ENCODE measurements around the gene FAM170B.

FAM170B gene

DNA sequence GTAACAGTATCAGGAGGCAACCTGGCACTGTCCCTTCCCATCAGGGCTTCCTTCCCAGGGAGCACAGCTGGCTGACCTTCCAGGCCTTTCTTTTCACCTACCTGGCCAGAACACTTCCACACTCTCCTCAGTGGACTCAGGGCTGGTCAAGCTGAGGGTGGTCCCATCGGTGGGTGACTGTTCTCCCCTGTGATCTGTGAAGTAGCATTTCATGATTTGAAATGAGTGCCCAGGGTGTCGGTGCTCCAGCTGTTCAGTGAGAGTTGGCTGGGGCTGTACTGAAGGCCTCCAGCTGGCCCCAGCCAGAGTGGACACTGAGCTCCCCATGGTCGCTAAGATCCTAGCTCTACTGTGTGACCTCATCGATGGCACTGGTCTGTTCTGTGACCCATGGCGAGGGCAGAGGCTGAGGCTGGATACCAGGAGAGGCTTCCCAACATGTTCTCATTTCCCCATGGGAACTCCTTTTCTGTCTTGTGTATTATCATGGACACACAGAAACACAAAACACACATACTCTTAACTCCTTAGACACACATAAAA is at the start of gene FAM170B:
FAM170B (minus strand) TSS at position 316 of the 543 bp plus-strand sequence; CDS start at position 213, 103 bp downstream.
- no peak for DNase-seq

DNA sequence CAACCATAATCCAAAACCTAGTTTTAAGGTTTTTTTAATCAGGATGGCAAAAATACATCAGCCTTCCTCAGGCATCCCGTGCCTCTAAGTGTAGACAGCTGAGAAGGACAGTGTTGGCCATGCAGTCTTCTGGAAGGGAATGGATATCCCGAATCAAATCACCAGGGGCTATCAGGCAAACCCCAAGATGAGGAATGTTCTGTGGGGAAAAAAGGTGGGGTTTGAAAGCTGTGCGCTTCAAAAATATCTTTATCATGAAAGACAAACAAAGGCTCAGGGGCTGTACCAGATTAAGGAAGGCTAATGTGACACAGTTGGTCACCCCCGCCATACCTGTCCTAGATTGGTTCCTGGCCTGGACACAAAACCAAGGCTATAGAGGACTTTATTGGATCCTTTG is 49.0 kb upstream of the FAM170B start:
- DNase-seq: no peak

DNA sequence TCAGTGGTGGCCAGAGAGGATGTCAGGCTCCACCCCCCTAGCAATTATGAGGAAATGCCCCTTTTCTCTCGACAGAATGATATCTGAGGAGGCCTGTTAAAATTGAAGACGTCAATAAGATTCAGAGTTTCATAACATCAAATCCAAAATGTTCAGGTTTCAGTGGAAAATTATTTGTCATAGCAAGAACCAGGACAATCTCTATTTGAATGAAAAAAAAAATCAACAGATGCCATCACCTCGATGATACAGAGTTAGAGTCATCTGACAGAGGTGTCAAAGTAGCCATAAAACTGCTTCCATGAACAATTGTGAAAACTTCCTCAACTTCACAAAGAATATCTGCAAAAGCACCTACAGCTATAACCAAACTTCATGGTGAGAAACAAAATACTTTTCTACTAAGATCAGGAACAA is 46.6 kb upstream of the FAM170B start:
- DNase-seq: no peak

DNA sequence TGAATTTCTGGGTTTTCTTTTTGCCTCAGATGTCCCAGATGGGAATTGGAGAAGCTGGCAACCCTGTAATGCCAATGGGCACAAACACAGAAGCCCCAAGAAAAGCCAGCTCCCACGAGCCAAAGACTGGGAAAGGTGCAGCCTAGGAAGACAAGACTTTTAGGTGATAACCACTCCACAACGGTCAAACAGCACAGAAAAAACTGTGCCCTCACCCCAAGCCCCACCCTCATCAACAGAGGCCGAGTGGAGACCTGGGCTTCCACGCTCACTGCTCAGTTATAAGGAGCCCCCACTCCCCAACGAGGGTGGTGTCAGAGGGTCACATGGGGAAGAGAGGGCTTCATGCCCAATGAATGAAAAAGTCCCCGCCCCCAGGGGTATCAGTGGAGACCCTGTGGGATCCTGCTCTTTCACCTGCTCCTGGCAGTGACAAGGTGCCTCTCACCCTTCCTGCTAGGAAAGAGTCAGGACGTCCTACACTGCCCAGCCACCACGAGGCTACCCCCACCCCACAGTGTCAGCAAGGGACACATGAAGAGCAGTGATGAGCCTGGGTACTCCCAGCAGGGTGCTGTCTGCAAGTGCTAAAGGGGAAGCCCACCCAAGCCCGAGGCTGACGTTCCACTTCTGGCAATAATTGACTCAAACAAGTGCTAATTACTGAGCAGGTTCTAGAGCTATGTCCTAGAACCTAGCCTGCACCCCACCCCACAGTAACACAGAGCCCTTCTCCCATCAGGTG is 46.0 kb upstream of the FAM170B start:
- no peak for DNase-seq

DNA sequence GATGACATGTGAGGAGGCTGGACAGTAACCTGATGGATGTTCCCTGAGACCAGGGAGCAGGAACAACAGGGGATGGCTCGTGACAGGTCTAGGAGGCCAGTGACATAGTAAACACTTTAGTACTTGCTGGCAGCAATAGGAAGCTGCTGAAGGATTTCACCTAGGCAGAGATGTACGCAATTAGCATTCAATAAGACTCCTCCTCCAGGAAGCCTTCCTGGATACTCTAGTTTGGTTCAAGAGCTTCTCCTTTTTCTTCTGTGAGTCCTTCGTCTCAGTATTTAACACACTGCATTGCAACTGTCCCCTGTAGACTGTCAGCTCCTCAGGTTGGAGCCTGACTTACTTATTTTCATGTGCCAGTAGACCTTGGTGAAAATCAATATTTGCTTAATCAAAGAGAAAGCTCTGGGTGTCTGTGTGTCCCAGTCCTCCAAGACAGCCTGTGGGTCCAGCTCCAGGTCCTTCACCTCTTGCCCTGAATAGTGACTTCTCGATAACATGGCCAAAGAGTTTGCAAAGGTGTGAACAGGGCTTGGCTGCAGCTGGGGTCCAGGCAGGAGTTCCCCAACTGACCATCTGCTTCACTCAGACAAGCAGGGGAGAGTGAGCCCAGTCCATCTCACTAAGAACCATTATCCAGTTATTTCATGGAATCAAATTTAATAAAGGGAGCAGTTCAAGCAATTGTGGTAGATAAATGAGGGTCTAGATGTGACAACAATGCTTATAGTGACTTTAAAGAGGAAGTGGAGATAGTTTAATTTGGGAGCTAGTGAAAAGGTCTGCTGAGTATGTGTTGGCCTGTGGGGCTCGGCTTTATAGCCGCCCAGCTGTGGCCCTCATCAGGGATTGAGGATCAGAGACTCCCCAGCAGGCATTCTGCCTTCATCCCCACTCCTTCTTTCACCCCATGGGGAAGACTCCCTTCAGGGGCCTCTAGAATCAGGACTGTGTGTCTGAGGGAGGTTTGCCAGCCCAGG is 45.0 kb upstream of the FAM170B start:
- DNase-seq: no peak

DNA sequence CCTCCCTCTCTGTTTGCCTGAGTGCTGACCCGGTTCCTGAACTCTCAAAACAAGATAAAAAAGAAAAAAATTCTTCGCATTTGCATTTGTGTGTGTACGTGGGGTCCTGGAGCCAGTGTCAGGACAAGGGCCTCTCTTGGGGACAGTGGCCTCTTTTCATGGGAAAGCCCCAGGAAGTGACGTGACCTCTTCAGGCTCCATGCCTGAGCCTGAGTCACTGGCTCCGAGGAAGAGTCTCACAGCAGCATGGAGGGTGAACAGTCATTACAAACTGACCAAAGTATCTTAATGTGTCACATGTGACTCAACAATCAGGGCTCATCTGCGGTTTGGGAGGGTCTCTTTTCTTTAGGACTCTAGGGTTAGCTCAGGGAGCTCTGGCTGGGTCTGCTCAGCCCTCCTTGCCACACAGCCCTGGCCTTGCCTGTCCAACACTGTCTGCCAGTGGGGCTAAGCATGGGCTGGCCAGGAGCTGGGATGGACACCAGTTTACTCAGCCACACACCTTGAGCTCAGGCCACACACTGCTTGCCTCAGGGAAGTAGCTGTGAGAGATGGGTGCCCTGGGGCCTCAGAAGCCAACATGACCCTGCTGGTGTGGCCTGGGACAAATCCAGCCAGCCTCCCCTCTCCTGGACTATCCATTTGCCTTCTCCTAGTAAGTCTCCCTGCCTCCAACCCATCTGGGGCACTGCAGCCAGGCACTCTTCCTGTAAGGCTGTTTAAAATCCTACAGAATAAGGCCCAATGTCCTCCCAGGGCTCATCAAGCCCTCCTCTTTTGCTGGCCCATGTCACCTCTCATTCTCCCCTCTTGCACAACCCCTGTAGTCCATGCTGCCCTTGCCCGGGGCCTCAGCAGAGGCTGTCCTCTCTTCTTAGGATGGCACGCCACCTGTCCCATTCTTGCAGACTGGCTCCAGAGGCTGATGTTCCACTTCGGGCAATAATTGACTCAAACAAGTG is 43.9 kb upstream of the FAM170B start:
- peak in 24 of 56 donors; percentile 14 to 81 (median 37) for DNase-seq

DNA sequence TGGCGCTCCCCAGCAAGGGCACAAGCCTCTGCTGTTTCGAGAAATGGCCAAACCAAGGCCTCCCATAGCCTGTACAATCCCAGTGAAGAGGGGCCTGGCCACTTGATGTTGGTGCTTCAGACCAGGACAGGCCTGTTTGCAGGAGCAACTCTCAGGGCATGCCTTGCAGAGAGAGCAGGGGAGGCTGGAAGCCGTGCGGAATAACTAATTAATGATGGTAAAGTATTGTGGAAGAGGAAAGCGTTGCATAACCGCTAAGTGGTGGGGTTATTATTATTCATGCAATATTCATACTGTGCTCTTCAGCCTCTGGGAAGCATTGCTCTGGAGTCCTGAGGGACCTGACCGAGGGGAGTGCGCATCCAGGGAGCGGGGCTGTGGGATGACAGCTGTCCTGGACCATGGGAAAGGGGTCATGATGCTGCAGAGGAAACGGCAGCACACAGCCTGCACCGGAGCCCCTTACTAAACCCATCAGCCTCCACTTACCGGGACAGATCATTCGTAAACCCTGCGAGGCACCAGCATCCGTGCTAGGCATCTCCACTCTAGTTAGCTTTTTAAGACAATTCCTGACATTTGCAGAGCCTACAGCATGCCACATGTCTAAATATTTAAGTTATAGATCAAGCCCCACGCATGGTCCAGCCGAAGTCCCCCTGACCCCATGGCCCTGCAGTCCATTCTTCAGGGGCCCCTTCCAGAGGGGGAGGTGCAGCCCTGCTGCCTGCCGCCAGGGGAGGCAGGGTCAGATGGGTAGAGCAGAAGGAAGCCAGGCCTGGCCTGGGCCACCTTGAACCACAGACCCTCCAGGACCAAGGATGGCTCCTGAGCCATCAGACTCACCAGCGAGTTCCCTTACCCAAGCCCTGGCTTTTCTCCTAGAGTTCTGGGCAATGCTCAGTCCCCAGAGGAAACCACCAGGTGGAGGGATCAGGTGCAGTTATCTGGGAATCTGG is 42.8 kb upstream of the FAM170B start:
- no peak for DNase-seq

DNA sequence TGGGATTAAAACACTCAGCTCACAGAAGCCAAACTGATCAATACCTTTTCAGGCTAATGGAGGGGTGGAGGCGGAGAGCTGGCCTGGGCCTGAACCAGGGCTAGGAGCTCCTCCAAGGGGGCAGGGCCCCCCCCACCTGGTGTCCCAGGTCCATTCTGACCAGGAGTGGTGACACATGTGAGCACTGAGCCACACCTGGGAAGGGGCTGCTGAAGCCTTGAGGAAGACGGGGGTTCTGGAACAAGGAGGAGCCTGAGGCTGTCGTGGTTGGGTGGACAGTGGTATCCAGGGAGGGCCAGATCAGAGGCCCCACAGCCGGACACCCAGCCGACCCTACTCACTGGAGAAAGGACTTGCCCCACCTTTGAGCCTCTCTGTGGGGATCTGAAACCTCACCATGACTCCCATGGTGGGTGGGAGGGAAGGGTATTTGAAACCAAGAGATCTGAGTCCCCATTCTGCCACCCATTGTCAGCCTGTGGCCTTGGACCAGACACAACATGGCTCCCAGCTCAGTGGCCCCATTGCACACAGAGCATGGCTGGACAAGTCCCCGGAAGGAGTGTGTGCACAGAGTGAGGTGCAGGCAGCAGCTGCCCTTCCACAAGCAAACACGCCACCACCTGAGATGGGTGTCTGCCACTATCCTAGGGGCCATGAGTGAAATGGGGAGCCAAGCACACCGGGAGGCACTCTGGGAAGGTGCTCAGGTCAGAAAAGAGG is 41.9 kb upstream of the FAM170B start:
- no peak for DNase-seq

DNA sequence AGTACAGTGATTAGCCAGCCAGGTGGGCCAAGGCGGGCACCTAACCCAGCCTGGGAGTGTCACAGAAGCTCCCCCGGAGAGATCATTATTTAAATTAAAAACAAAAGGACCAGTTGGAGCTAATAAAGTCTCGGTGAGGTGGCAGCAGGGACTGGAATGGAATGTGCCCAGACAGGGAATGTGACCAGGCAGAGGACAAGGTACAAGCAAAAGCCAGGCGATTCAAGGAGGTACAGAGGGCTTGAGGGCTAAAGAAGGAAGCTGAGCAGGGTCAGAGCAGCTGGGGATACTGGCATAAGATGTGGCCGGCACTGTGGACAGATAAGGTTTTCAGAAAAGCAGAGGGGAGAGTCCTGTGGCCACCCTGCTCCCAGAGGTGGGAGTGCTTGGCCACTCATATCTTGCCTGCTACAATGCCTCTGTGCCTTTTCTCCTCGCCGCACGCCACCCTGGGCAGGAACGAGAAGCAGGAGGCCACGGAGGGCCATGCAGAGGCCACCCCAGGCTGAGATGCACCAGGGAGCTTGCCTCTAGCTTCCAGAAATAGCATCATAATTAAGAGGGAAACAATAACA is 41.2 kb upstream of the FAM170B start:
- DNase-seq: no peak

DNA sequence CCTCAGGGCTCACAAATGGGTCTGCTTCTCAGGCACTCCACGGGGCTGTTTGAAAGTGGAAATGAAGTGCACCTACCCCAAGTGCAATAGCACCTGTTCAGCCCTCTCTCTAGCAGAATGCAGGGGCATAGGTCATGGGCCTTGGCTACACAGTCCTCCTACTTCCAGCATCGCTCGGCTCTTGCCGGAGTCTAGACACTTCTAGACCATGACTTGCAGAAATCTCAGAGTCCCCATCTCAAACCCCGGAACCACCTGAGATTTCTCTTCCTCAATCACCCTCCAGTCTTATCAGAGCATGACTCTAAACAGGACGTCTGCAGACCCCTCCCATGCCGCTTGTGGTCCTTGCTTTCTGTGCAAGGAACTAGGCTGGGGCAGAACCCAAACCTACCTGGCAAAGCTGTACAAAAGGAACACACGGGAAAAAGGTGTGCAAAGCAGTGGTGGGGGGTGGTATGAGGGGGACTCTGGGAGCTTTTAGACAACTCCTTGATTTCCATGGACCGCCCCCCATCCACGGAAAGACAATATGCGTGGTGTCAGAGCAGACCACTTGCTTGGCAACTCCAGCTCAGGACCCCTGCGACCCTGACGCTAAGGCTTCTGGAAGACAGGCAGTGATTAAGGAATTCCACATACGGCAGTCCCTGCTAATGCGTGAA is 40.6 kb upstream of the FAM170B start:
- DNase-seq: no peak

DNA sequence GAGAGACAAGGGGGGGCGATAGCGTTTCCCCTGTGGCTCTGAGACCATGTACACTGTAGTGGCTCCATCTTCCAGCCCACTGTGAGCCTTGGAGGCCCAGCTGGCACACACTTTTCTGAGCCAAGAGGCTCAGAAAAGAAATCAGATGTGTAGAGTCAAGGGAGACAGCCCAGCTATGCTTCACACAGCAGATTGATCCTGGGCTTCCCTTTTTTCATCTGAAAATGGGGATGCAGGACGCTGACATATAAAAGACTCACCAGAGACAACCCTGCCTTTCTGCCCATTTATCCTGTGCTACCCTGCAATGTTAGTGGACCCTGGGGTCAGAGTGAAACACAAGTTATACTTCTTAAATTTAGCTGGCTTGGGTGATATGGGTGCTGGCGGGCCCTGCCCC is 40.0 kb upstream of the FAM170B start:
- no peak for DNase-seq

DNA sequence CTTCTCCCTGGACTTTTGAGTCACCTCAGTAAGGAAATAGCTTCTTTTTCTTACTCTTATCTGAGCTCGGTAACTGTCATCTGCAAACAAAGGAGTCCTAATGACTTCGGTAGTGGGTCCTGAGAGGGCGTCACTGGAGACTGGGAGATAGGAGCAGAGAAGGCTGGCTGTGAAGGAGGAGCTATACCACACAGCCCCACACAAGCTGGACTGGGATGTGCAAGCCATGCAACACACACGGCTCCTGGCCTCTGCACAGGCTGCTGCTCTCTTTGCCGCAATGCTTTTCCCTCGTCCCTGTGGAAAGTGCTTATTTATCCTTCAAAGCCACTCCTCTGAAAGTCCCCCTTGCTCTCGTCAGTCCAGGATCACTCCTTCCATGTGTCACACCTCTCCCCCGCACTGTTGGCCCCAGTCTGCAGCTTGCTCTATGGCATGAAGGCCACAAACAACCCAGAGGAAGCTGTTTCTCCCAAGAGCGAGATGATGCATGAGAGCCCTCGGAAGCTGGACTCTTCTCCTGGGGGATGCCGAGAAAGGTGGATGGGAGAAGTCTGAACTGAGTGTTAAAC is 39.5 kb upstream of the FAM170B start:
- no peak for DNase-seq

DNA sequence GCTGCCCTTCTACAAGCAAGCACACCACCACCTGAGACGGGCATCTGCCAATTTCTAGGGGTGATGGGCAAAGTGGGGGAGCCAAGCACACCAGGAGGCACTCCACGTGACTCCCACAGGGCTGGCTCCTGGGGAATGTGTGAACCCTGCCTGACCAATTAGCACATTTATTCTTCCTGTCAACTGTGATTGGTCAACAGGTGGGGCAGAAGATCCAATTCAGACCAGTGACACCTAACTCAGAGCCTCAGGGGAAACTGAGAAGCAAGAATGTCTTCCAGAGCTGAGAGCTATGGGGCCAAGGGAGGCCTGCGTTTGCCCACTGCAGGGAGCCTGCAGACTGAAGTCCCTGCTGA is 38.9 kb upstream of the FAM170B start:
- DNase-seq: no peak

DNA sequence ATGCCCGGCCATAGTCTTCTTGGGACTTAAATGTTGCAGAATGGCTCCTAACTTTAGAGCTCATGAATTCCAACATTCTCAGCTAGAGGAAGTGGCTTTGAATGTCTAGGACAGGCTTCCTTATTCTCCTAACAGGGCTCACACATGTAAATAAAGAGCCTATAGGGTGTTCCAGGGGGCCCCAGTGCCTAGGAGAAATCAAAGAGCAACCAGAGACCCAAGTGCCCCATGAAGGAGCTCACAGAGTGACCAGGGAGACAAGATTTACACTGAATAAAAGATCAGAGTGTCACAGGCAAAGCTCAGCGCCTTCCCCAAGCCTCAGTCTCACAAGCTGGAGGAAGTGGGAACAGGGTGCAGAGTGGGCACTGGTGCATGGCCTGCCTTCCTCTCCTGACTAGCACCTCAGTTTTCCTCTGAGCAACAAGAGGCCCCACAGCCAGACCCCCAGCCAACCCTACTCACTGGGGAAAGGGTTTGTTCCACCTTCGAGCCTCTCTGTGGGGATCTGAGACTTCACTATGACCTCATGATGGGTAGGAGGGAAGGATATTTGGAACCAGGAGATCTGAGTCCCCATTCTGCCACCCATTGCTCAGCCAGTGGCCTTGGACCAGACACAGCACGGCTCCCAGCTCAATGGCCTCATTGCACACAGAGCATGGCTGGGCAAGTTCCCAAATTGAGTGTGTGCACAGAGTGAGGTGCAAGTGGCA is 38.4 kb upstream of the FAM170B start:
- DNase-seq: no peak

DNA sequence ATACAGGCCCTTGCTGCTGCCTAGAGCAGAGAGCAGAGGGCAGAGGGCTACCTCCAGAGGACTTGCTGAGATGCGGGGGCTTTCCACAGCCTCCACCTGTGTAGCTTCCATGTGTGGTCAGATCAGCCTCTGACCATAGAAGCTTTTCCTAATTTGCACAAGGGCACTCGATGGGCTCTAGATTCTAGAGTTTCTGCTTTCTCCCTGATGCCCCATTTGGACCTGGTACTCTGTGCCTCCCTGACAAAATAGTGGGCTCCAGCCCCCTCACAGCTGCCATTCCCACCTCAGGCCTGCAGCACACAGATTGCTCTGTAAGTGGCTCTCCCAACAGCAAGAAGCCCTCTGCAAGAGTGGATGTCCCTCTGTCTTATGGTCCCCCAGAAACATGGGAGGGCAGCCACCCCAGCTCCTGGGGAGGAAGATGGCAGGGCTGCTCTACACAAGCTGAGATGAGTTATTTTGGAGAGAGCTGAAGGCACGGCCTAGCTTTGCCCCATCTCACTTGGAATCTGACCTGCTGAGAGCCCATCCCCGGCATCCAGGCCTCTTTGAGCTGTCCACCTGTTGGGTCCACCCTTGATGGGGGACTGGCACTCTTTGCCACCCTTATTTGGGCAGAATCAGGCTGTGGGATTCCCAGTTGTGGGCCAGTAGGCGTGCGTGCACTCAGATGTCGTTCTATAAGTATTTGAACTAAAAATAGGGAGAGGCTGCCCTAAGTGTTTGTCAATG is 37.7 kb upstream of the FAM170B start:
- no peak for DNase-seq

DNA sequence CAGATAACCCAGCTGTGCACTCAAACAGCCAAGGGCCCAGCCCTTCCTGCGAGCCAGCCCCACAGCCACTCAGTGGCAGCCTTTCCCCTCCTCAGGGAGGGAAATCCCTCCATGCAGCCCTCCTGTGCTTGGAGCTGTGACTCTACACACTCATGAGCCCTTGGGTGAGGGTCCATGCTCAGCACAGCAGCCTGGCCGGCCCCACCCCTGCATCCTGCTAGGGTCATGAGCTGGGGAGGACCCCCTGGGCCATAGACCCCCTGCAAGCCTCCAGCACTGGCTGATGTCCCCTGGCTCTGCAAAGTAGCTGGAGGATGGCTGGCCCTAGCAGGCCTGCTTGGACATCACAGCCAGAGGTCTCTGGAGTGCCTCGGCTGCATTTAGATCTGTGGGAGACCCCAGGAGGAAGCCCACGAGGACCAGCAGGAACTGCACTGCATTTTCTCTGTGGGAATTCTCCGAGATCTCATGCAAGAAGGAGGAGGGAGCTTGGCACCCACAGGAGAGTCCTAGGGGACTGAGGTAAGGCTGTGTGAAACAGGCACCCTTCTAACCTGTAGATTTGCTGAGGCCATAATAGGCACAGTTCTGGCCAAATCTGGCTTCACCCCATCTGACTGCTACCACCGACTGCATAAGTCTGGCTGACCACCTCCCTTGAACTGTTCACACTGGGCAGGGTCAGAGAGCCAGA is 37.0 kb upstream of the FAM170B start:
- no peak for DNase-seq
